ENCODE measurements around the gene RASGRP4.
"Not testable (repeated sequence)": the region's sequence is repeated elsewhere in the genome, so short reads cannot be mapped to it uniquely, and the experiment has no call there.

Gene RASGRP4, protein sequence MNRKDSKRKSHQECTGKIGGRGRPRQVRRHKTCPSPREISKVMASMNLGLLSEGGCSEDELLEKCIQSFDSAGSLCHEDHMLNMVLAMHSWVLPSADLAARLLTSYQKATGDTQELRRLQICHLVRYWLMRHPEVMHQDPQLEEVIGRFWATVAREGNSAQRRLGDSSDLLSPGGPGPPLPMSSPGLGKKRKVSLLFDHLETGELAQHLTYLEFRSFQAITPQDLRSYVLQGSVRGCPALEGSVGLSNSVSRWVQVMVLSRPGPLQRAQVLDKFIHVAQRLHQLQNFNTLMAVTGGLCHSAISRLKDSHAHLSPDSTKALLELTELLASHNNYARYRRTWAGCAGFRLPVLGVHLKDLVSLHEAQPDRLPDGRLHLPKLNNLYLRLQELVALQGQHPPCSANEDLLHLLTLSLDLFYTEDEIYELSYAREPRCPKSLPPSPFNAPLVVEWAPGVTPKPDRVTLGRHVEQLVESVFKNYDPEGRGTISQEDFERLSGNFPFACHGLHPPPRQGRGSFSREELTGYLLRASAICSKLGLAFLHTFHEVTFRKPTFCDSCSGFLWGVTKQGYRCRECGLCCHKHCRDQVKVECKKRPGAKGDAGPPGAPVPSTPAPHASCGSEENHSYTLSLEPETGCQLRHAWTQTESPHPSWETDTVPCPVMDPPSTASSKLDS
- 0 to 2.6 (median 0.10) reads per million in 9 experiments for total RNA-seq

DNA sequence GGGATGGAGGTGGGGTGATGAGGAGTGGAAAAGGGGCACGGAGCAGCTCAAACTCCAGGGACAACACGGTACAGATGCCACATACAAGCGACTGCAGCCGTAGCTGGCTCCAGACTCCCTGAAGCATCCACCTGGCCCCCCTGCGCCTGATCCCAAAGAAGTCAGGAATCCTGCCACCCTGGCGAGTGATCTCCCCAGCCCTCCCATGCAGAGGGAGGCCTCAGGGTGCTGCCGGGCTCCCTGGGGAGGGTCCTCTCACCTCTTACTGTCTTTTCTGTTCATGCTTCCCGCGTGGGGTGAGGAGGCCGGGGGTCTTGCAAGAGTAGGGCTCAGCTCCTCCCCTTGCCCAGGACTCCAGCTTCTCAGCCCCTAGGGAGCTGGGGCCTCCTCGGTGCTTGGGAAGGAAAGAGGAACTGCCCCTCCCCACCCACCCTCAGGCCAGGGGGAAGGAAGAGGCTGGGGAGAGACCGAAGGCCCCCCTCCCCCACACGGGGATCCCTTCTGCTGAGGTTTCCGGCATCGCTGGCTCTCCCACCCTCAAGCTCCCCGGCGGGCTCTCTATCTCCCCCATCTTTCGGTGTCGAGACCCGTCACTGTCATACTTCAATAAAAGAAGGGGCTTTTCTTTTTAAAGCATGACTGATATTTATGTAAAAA lies at the start of gene RASGRP4:
RASGRP4 (minus strand) TSS at position 410 of the 657 bp plus-strand sequence; CDS start at position 282, 128 bp downstream.
- Mint-ChIP-seq H3K27ac (peak within 1 kb of the TSS; percentile 9 to 63), H3K9me3 (no peaks in the 10 kb centered on the region), H3K36me3 (ENCODE audit: insufficient read depth) (peaks cover 3% of the 10 kb centered on the region), H3K4me3 (peak within 1 kb of the TSS; percentile 25 to 50), H3K27me3 (peaks cover 11 to 13% of the 10 kb centered on the region in 2 donors), H3K4me1 (ENCODE audit: low read depth in 2 of 2) (peaks cover 4 to 8% of the 10 kb centered on the region in 2 donors)
- ATAC-seq (replicated peaks) (peak; percentile 72), DNase-seq (peak in 2 of 3 experiments; percentile 15 to 18)

DNA sequence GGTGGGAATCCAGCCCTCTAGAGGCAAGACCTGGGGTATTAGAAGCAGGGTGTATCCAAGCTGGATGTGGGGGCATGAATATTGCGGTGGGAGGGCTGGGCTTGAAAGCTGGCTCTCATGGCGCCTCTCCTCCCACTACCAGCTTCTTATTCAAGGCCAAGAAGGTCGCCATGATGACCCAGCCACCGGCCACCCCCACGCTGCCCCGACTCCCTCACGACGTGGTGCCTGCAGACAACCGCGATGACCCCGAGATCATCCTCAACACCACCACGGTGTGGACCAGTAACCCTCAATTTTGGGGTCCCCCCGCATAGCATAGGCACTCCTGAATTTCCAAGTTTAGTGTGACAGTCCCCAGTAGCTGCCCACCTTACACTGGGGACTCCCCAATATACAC lies 49.2 kb upstream of the RASGRP4 start:
- ATAC-seq (replicated peaks) (no peak), DNase-seq (no peak)
- no peak overlapping the region for H3K4me3 Mint-ChIP-seq
- no peaks in the 10 kb centered on the region for H3K9me3 Mint-ChIP-seq
- peaks cover 18 to 38% of the 10 kb centered on the region in 2 donors for H3K27me3 Mint-ChIP-seq
- no peak overlapping the region for H3K27ac Mint-ChIP-seq
- no peaks in the 10 kb centered on the region for H3K4me1 Mint-ChIP-seq (ENCODE audit: low read depth in 2 of 2)
- no peaks in the 10 kb centered on the region for H3K36me3 Mint-ChIP-seq (ENCODE audit: insufficient read depth)

DNA sequence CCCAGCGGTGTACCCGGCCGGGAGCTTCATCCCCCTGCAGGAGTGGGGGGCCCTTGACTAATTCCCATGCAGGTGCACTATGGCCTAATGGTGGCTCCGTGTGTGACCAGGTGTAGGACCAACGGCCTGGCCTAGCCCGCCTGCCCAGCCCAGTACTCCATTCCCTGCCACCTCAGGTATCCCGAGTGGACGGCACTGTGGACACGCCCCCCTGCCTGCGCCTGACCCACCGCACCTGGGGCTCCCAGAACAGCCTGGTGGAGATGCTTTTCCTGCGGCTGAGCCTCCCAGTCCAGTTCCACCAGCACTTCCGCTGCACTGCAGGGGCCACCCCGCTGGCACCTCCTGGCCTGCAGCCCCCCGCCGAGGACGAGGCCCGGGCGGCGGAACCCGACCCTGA lies 47.2 kb upstream of the RASGRP4 start:
- Mint-ChIP-seq H3K27me3 (peaks cover 16 to 33% of the 10 kb centered on the region in 2 donors), H3K36me3 (ENCODE audit: insufficient read depth) (no peaks in the 10 kb centered on the region), H3K9me3 (no peaks in the 10 kb centered on the region), H3K27ac (no peak overlapping the region), H3K4me3 (no peak overlapping the region), H3K4me1 (ENCODE audit: low read depth in 2 of 2) (no peaks in the 10 kb centered on the region)
- ATAC-seq (replicated peaks): no peak
- no peak for DNase-seq

DNA sequence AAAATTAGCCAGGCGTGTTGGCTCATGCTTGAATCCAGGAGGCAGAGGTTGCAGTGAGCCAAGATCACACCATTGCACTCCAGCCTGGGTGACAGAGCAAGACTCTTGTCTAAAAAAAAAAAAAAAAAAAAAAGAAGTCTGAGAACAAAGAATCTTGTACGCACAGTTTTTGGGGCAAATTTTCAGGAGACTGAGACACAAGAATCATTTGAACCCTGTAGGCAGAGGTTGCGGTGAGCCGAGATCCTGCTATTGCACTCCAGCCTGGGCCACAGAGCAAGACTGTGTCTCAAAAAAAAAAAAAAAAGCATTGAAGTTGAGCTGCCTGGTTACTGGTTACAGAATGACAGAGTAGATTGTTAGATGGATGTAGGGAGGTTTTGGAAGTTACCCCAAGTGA lies 46.7 kb upstream of the RASGRP4 start:
- not testable (repeated sequence) for H3K9me3 Mint-ChIP-seq; H3K27ac Mint-ChIP-seq; H3K4me1 Mint-ChIP-seq (ENCODE audit: low read depth in 2 of 2); H3K36me3 Mint-ChIP-seq (ENCODE audit: insufficient read depth); ATAC-seq (replicated peaks); DNase-seq; H3K4me3 Mint-ChIP-seq
- H3K27me3 Mint-ChIP-seq: peaks cover 12 to 28% of the 10 kb centered on the region in 2 donors

DNA sequence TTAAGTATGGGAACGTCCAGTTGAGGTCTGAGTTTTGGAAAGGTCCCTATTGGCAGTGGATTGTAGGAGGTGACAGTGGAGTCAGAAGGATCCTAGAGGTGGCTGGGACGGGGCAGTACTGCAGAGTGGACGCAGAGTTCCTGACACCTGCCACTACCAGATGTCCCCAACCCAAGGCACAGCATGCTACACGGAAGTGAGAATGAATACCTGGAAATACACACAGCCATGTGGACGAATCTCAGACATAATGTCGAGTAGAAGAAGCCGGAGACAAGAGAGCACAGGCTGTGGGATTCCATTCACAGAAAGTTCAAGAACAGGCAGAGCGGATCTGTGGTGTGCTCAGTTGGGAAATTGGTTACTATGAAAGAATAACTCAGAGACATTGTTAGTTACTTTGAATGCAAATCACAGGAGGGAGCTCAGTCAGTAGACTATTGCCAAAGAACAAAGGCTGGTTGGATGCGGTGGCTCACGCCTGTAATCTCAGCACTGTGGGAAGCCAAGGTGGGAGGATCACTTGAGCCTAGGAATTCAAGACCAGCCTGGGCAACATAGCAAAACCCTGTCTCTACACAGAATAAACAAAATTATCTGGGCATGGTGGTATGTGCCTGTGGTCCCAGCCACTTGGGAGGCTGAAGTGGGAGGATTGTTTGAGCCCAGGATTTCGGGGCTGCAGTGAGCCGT lies 44.9 kb upstream of the RASGRP4 start:
- H3K9me3 Mint-ChIP-seq: no peaks in the 10 kb centered on the region
- peaks cover 11 to 24% of the 10 kb centered on the region in 2 donors for H3K27me3 Mint-ChIP-seq
- no peak for ATAC-seq (replicated peaks)
- H3K4me3 Mint-ChIP-seq: no peak overlapping the region
- H3K4me1 Mint-ChIP-seq (ENCODE audit: low read depth in 2 of 2): no peaks in the 10 kb centered on the region
- H3K36me3 Mint-ChIP-seq (ENCODE audit: insufficient read depth): no peaks in the 10 kb centered on the region
- no peak for DNase-seq
- no peak overlapping the region for H3K27ac Mint-ChIP-seq

DNA sequence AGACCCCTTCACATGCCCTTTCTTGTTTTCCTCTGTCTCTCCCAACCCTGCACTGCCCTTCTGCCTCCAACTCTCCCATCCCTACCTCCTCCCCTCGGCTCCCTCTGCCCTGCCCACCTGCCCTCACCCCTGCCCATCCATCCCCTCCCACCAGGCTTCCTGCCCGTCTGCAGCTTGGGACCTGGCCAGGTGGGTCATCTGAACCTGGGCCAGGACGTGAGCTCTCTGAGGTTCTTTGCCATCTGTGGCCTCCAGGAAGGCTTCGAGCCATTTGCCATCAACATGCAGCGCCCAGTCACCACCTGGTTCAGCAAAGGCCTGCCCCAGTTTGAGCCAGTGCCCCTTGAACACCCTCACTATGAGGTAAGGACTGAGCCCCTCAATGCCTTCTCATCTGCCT lies 43.1 kb upstream of the RASGRP4 start:
- H3K27ac Mint-ChIP-seq: no peak overlapping the region
- H3K4me1 Mint-ChIP-seq (ENCODE audit: low read depth in 2 of 2): no peaks in the 10 kb centered on the region
- peaks cover 19 to 21% of the 10 kb centered on the region in 2 donors for H3K27me3 Mint-ChIP-seq
- ATAC-seq (replicated peaks): no peak
- no peaks in the 10 kb centered on the region for H3K36me3 Mint-ChIP-seq (ENCODE audit: insufficient read depth)
- DNase-seq: no peak
- H3K9me3 Mint-ChIP-seq: no peaks in the 10 kb centered on the region
- H3K4me3 Mint-ChIP-seq: no peak overlapping the region

DNA sequence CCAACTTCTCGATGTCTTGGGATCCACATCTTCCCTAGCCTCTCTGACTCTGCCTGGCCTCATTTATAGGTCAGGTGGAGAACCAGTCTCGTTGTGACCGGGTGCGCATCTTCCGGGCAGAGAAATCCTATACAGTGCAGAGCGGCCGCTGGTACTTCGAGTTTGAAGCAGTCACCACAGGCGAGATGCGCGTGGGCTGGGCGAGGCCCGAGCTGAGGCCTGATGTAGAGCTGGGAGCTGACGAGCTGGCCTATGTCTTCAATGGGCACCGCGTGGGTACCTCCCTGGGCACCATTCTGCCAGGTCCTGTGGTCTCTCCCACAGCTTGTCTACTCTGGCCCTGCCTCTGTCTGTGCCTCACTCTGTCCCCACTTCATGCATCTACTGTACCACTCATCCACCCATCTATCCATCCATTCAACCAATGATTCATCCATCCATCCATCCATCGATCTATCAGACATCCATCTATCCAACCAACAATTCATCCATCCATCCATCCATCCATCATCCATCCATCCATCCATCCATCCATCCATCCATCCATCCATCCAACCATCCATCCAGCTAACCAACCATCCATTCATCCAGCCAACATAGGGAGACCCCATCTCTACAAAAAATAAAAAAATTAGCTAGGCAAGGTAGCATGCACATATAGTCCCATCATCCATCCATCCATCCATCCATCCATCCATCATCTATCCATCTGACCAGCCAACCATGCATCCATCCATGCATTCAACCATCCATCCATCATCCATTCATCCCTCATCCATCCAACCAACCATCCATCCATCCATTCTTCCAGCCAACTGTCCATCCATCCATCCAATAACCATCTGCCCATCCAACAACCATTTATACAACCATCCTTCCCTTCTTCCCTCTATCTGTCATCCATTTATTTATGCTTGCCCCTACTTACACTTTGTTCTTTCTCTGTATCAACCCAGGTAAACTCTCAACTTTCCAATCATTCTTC lies 41.8 kb upstream of the RASGRP4 start:
- Mint-ChIP-seq H3K36me3 (ENCODE audit: insufficient read depth) (no peaks in the 10 kb centered on the region), H3K27me3 (peaks cover 23 to 27% of the 10 kb centered on the region in 2 donors), H3K4me1 (ENCODE audit: low read depth in 2 of 2) (no peaks in the 10 kb centered on the region), H3K4me3 (no peak overlapping the region), H3K27ac (no peak overlapping the region), H3K9me3 (no peaks in the 10 kb centered on the region)
- no peak for ATAC-seq (replicated peaks)
- no peak for DNase-seq

DNA sequence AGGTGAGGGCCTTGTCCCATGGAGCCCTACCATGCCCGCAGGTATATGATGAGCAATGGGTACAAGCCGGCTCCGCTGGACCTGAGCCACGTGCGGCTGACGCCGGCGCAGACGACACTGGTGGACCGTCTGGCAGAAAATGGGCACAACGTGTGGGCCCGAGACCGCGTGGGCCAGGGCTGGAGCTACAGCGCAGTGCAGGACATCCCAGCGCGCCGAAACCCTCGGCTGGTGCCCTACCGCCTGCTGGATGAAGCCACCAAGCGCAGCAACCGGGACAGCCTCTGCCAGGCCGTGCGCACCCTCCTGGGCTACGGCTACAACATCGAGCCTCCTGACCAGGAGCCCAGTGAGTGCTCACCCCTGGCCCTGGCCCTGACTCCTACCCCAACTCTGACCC lies 40.0 kb upstream of the RASGRP4 start:
- Mint-ChIP-seq H3K4me1 (ENCODE audit: low read depth in 2 of 2) (no peaks in the 10 kb centered on the region), H3K27ac (no peak overlapping the region), H3K27me3 (peaks cover 25 to 33% of the 10 kb centered on the region in 2 donors), H3K9me3 (no peaks in the 10 kb centered on the region), H3K36me3 (ENCODE audit: insufficient read depth) (no peaks in the 10 kb centered on the region), H3K4me3 (no peak overlapping the region)
- DNase-seq (no peak), ATAC-seq (replicated peaks) (no peak)

DNA sequence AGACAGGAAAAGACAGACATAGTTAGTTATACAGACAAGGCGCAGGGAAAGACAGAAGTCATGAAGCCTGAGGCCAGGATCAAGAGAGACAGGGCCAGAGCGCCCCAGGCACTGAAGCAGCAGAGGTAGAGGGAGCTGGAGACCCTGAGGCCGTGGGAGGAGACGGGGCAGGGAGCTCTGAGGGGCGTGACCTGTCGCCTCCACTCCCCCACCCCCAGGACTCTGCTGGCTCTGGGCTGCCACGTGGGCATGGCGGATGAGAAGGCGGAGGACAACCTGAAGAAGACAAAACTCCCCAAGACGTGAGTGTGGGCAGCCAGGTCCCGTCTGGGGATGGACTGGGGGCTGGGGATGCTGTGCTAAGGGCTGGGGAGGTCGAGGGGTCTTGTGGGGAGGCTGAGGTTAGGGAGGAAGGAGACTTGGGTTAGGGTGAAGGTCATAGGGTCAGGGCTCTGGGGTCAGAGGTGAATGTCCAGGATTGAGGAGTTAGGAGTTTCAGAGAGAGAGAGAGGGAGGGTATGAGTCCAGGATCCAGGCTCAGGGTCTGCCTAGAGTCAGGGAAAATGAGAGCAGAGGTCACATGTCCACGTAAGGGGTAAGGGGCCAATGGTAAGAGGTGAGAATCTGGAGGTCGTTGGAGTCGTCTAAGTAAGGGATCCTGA lies 38.5 kb upstream of the RASGRP4 start:
- Mint-ChIP-seq H3K27me3 (peaks cover 28 to 36% of the 10 kb centered on the region in 2 donors), H3K4me1 (ENCODE audit: low read depth in 2 of 2) (no peaks in the 10 kb centered on the region), H3K36me3 (ENCODE audit: insufficient read depth) (no peaks in the 10 kb centered on the region), H3K9me3 (no peaks in the 10 kb centered on the region), H3K4me3 (no peak overlapping the region), H3K27ac (no peak overlapping the region)
- no peak for DNase-seq
- ATAC-seq (replicated peaks): no peak

DNA sequence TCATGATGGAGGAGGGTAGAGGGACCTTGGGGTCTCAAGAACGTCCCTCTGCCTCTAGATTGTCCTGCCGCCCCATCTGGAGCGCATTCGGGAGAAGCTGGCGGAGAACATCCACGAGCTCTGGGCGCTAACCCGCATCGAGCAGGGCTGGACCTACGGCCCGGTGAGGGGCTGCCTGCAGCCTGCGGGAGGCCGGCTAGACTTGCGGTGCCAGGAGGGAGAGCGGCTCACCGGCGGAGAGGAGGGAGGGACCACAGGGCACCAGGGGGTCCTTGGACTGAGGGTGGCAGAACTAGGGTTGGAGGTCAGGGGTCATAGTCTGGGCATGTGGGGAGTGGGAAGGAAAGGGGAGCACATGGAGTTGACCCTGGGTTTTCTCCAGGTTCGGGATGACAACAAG lies 37.3 kb upstream of the RASGRP4 start:
- ATAC-seq (replicated peaks): no peak
- Mint-ChIP-seq H3K4me3 (no peak overlapping the region), H3K27me3 (peaks cover 32 to 44% of the 10 kb centered on the region in 2 donors), H3K4me1 (ENCODE audit: low read depth in 2 of 2) (no peaks in the 10 kb centered on the region), H3K27ac (no peak overlapping the region), H3K9me3 (no peaks in the 10 kb centered on the region), H3K36me3 (ENCODE audit: insufficient read depth) (no peaks in the 10 kb centered on the region)
- DNase-seq: no peak

DNA sequence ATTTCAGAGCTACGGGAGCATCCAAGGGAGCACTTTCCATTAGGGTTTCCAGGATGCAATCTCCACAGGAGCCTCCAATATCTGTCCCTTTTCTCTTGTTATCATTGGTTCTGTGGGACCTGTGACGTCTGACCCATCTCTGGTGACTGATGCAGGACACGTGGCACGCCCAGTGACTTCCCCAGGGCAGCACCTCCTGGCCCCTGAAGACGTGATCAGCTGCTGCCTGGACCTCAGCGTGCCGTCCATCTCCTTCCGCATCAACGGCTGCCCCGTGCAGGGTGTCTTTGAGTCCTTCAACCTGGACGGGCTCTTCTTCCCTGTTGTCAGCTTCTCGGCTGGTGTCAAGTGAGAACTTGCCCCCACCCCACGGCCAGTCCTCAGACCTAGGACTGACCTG lies 33.0 kb upstream of the RASGRP4 start:
- no peak overlapping the region for H3K4me3 Mint-ChIP-seq
- DNase-seq: no peak
- H3K27ac Mint-ChIP-seq: no peak overlapping the region
- H3K4me1 Mint-ChIP-seq (ENCODE audit: low read depth in 2 of 2): no peaks in the 10 kb centered on the region
- H3K9me3 Mint-ChIP-seq: no peaks in the 10 kb centered on the region
- ATAC-seq (replicated peaks): no peak
- peaks cover 29 to 36% of the 10 kb centered on the region in 2 donors for H3K27me3 Mint-ChIP-seq
- H3K36me3 Mint-ChIP-seq (ENCODE audit: insufficient read depth): peaks cover 2% of the 10 kb centered on the region
